LNCaP clone FGC (cell line): ENCODE measurements around the gene PDGFRB.

Experiments used
- DNase-seq: peaks from one replicate; pipeline ENCODE4 v3.0.0-alpha.2; 2011; ENCODE audit warnings: low read depth
- H3K4me3 ChIP-seq: 2 replicates; pipeline ENCODE4 v1.5.1; 2011; ENCODE audit warnings: mild to moderate bottlenecking, low read depth, low read length, control low read depth
- CTCF ChIP-seq: IDR thresholded peaks from 2 replicates; pipeline ENCODE4 v1.5.1; 2012; ENCODE audit warnings: mild to moderate bottlenecking; ENCODE audit not compliant: control insufficient read depth, insufficient read depth; ENCODE audit errors: extremely low read depth

PDGFRB gene

GRCh38 chr5:150104550-150104870 is 51.1 kb downstream of the PDGFRB start:
- no peak for TF ChIP-seq CTCF
- no peak for DNase-seq
- no peak overlapping the region for H3K4me3 ChIP-seq

DNA sequence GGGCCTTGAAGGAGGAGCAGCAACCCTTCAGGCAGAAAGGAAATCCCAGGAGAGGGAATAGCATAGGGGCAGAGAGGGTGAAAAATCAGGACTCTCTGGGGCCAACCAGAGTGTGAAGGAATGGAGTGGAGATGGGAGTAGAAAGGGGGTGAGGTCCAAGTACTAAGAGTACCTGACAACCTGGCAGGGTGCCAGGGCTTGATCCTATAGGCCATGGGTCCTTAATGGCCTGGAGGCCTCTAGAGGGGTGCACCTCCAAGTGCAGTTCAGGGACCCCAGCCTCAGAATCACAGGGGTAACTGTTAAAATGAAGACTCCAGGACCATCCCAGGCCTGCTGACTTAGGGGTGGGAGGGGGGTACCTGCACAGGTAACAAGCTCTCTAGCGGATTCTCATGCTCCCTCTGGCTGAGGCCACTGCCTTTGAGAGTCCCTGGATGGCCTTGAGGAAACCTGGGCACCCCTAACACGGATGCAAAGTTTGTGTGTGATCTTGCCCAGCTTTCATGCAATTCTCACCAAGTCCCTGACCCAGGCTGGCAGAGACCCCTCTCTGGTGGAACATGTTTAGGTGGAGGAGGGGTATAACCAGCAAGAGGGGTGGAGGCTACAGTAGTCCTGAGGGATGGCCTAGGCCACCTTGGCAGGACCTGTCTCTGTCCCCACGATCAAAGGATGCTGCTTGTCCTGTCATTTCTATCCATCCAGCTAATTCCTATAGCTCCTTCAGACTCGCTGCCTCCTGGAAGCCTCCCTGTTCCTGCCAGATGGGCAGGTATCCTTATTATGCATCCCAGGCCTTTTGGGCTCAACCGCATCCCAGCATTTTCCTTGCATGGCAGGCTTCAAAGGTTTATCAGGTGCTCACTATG is 51.7 kb downstream of the PDGFRB start:
- TF ChIP-seq CTCF = no peak
- no peak for DNase-seq
- H3K4me3 ChIP-seq = no peak overlapping the region

GRCh38 chr5:150101023-150101422 is 54.6 kb downstream of the PDGFRB start:
- H3K4me3 ChIP-seq = no peak overlapping the region
- DNase-seq = no peak
- TF ChIP-seq CTCF = no peak

- no peak for DNase-seq
- TF ChIP-seq CTCF = no peak
- no peak overlapping the region for H3K4me3 ChIP-seq
Measured at GRCh38 chr5:150097152-150097551, 58.5 kb downstream of the PDGFRB start.

- TF ChIP-seq CTCF = no peak
- DNase-seq = no peak
- H3K4me3 ChIP-seq = no peak overlapping the region
Measured at GRCh38 chr5:150092159-150092787, 63.4 kb downstream of the PDGFRB start.

DNA sequence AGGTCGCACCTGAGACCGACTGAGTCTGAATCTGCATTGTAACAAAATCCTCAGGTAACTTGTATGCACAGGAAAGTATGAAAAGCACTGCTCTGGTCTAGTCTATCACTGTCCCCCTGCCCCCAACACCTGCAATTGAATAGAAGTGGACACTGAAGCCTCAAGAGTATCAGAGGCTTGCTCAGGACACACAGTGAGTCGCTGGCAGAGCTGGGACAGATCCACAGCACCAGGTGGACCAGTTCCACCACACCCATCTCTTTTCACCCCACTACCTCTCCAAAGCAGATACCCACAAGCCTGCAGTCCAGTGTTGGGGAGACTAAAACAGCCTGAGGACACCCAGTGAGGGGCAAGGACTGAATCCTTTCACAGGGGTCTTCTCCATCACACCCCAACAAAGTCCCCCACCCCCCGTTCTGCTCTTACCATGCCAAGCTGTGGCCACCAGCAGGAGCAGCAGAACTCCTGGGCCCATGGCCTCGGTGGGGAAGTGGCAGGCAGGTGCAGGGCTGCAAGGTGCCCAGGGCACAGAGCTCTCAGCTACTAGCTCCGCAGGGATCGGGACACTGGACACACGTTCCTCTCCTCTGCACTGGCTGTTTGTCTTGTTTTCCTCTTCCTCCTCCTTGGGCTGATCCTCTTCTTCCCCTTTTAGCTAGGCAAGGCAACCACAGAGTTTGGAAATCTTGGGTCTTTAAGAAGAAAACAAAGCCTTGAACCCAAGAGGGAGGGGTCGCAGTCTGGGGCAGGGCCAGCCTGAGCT is 69.5 kb downstream of the PDGFRB start, which contains the start of gene CSF1R:
Gene CSF1R, minus strand, starts transcription at position 605 of the 766 bp plus-strand sequence. Its CDS starts 127 bp downstream, at position 478.
- TF ChIP-seq CTCF = no peak
- no peak for DNase-seq
- no peak within 1 kb of the TSS for H3K4me3 ChIP-seq
